G401 (cell line): ENCODE measurements around the gene GGTLC1. TPM values are rescaled to one million over a fixed set of nuclear protein-coding genes. Genes with fewer than 3 reads are reported as not detected.

ENCODE experiments used
- DNase-seq: peaks from one replicate; pipeline ENCODE4 v3.0.0-alpha.2; 2015; ENCODE audit warnings: low spot score
- in situ Hi-C: cut with HindIII; loops from 2 replicates; pipeline ENCODE4 v1.10.0; 2016; ENCODE audit warnings: low sequenced_read_pairs, mixed read lengths
- total RNA-seq: library from RNA; depleted of rRNA; stranded (reverse); fragments of >200 nt; shearing (Covaris generic); gene quantifications from 2 replicates; pipeline ENCODE4 v1.2.3, GENCODE V29; 2014; rRNA removed

The GGTLC1 gene
- total RNA-seq, 1 experiment from 2014 or later, result not detected

DNA sequence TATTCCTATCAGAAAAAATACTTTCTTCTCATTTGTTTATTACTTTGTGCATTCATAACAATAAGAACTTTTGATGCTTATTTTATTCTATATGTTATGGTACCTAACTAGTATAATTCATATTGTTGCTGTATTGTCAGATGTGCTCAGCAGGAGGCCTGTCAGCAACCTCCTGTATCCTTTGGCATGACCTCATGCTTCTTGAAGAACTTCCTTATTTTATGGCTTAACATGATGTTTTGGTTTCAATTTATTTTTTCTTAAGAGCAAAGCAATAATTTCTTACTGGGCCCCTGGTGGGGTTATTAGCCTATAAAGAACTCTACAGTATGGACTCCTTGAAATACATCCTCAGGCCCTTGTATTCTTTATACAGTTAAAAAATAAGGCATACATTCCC lies 17.3 kb downstream of the GGTLC1 start:
- in situ Hi-C loops, result no loop called here
- DNase-seq, result no peak

- in situ Hi-C loops, result no loop called here
- no peak for DNase-seq
Observed at GRCh38 chr20:23970049-23970448, 18.5 kb downstream of the GGTLC1 start.

GRCh38 chr20:23967616-23967979 lies 21.0 kb downstream of the GGTLC1 start:
- in situ Hi-C loops, result no loop called here
- no peak for DNase-seq

- DNase-seq, result no peak
- in situ Hi-C loops, result no loop called here
Observed at GRCh38 chr20:23966927-23967615, 21.5 kb downstream of the GGTLC1 start.

- in situ Hi-C loops, result no loop called here
- DNase-seq, result no peak
Observed at GRCh38 chr20:23966298-23966697, 22.3 kb downstream of the GGTLC1 start.

DNA sequence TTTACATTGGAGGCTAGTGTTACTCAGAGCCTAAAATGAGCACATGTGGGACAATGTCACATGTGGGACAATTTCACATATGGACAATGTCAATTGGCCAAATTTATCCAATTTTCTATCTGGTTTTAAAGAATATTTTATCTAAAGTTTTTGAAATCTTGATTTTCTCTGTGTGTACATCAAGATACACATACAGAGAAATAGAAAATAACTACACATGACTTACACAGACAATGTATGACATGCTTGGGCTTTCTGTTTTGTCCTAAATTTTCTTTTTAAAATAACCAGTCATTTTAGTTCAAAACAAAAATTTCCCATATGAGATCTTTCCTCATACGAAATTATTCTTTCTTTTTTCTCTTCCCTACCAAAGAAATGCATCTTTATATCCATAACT lies 24.6 kb downstream of the GGTLC1 start:
- no peak for DNase-seq
- in situ Hi-C loops, result no loop called here

DNA sequence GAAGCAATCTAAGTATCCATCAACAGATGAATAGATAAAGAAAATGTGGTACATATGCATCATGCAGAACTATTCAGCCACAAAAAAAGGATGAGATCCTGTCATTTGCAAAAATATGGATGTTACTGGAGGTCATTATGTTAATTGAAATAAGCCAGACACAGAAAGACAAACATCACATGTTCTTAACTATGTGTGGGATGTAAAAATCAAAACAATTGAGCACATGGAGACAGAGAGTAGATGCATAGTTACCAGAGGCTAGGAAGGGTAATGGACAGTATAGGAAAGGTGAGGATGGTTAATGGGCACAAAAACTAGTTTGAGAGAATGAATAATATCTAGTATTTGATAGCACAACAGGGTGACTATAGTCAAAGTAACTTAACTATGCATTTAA lies 26.3 kb downstream of the GGTLC1 start:
- in situ Hi-C loops, result no loop called here
- DNase-seq, result no peak

GRCh38 chr20:23959054-23959453 lies 29.5 kb downstream of the GGTLC1 start:
- in situ Hi-C loops, result no loop called here
- DNase-seq, result no peak

DNA sequence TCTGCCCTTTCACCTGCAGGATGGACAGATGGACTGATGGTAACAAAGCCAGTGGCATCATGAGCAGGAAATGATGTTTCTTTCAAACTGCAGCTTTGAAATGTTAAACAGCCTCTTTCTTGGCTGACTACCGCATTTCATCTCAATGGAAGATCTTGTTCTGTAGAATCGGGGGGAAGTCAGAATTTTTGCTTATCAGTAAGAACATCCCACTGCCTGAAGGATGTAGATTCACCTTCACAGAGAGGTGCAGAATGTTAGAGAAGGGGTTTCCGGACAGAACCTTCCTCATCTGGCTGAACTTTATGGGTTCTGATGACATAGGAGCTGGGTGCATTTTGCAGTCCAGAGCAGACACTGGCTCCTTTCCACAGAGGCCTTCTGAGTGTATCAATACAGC lies 32.7 kb downstream of the GGTLC1 start:
- no peak for DNase-seq
- in situ Hi-C loops, result no loop called here

DNA sequence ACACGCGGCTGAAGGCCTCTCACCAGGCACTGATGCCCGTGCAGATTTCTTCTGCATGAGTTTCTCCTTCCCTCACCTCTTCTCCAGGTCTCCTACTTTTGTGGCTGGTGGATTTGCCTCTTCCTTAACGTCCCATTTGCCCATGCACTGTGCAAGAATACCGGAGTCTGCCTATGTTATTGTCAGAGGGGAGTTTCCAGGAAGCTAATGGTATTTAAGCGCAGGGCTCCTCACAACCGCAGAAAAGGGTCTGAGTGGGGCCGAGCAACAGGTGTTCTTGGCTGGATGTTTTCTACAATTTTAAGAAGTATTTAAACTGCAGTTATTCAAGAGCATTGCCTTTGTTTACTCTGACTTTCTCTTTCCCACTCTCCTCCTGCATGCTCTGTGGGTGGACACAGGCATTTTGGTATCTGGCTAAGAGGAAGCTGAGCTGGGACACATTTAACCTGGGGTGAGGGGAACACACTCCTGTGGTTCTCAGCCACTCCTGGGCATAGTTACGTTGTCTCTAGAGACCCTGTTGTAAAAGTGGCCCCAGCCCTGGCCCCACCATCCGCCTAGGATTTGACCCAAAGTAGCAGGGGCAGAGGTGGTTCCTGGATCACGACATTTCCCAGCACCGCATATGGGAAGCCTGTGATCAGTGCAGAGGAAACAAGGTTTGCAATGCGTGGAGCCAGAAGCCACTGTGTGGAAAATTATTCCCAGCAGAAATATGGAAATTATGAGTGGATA lies 34.4 kb downstream of the GGTLC1 start:
- no peak for DNase-seq
- in situ Hi-C loops, result no loop called here

DNA sequence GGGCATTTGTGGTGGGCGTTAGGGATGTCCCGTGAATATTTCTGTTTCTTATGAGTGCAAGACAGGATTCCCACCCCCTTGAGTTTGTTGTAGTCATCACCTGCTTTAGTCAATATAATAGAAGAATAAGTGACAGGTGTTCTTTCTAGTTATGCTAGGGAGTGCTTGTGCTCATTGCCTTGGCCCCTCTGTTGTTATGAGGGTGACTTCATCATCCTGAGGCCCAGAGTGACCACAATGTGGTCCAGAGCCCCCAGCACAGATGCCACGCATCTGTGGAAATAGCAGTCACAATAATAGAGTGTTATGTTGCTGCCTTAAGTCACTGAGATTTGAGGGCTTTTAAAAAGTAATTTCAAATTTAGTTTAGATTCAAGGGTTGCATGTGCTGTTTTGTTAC lies 42.4 kb downstream of the GGTLC1 start:
- in situ Hi-C loops, result no loop called here
- no peak for DNase-seq

DNA sequence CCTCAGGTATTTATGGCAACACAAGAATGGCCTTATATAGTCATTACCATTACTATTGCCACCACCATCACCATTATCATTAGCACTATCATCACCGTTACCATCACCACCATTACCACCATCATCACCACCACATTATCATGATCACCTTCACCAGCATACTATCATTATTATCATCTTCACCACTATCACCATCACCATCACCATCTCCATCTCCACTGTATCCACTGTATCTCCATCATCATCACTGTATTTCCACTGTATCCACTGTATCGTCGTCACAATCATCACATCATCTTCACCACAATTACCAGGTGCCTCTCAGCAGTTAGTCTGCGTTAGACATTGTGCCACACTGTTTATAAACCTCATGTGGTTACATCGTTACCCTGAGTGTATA lies 45.3 kb downstream of the GGTLC1 start:
- in situ Hi-C loops, result no loop called here
- no peak for DNase-seq

DNA sequence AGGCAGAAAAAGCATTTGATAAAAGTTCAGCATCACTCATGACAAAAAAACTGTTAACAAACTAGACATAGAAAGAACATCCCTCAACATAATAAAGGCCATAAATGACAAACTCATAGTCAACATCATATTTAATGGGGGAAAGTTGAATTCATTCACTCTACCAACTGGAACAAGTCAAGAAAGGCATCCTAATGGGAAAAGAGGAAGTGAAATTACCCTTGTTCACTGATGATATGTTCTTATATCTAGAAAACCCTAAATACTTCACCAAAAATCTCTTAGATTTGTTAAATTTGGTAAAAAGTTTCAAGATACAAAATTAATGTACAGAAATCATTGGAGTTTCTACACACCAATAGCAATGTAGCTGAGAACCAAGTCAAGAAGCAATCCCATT lies 48.9 kb downstream of the GGTLC1 start:
- no peak for DNase-seq
- in situ Hi-C loops, result no loop called here

DNA sequence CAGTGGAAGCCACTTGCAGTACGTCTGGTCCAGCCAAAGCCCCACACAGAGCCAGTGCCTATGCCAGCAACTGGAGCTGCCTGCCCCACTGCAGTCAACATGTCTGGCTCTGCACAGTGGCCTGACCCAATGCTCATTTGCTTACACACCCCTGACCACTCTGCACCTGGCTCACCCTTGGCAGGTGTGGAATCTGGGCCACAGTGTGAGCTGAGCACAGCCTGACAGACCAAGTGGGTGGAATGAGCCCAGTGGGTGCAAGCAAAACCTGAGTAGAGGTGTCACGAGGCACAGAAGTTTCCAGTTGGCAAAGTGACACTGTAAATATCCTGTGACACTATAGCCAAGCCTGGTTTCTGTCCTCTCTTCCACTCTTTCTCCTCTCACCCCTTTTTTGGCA lies 49.5 kb downstream of the GGTLC1 start:
- in situ Hi-C loops, result no loop called here

GRCh38 chr20:23938118-23938438 lies 50.5 kb downstream of the GGTLC1 start:
- in situ Hi-C loops, result no loop called here
- DNase-seq, result no peak

More for the DNA sequence above, 49.5 kb downstream of the GGTLC1 start:
- DNase-seq, result no peak

DNA sequence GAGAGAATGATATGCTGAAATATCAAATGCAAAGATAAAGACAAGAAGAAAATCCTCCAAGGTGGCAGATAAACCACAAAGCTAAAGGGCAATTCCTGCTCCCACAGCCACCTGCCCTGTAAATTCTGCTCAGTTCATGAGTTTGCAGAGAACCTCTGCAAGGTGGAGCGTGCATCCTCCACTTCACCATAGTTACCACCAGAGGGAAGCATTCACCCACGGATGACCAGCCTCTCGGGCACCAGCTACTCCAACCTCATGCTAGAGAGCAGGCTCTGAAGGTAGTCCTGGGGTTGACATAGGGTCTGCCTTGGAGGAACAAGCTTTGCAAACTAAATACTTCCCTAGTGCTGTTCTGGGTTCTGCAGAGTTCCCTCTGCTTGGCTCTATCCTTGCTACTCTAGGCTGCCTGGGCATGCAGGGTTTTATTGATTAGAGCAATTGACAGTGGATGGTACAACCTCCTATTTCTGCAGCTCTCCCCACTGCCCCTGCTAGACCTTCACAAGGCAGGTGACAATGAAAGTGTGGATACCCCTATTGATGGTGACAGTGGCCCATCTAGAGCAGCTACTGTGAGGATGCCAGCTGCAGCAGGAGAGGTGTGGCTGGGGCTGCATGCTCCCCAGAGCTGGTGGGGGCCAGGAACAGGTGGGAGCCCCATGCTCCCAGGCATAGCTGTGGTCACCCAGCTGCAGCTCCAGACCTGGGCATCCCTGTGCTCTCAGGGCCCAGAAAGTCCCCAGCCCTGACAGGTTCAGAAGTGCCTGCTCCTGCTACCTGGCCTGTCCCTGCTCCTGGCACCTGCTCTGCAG lies 51.1 kb downstream of the GGTLC1 start:
- DNase-seq, result peak; percentile 77
- in situ Hi-C loops, result no loop called here

Other genes with a start within 250 kb of the GGTLC1 start
- gene CST1, start 237.8 kb downstream of the GGTLC1 start, total RNA-seq, result not detected in 2 replicates
- gene CST2, start 162.1 kb downstream of the GGTLC1 start, total RNA-seq, result not detected in 2 replicates
- gene CST5, start 109.0 kb downstream of the GGTLC1 start, total RNA-seq, result not detected in 2 replicates